SK-N-SH (cell line): ENCODE data around the gene ACP3. TPM values are rescaled to one million over a fixed set of nuclear protein-coding genes. Genes with fewer than 3 reads are reported as not detected.

ENCODE experiments used
- CTCF ChIA-PET: fragments of 300-600, 350-600 bp; formaldehyde crosslinking; extraction: SDS; loops from one replicate; lab custom pipeline; 2021; lab: Yijun Ruan, JAX
- POLR2A ChIA-PET: fragments of 350-600 bp; sonication (Branson Sonifier 250); formaldehyde crosslinking; extraction: SDS; loops from one replicate; lab custom pipeline; 2020; ENCODE audit warnings: antibody characterized with exemption, inconsistent platforms; lab: Yijun Ruan, JAX
- DNase-seq: peaks from one replicate; pipeline ENCODE4 v3.0.0; 2012
- H2AFZ ChIP-seq: fragments of 200-600 bp; sonication (generic); 2 replicates; pipeline ENCODE4 v1.8.1; 2016; ENCODE audit warnings: antibody characterized with exemption, mild to moderate bottlenecking, low read depth
- H3F3A ChIP-seq: fragments of 200-600 bp; sonication (generic); replicated peaks from 2 replicates; pipeline ENCODE3; 2016; ENCODE audit warnings: antibody characterized with exemption, mild to moderate bottlenecking; ENCODE audit not compliant: insufficient read depth
- H3K27ac ChIP-seq, 2 experiments: fragments of 200-500 bp in 1 of 2; fragments of 200-600 bp in 1 of 2; sonication (Bioruptor generic) in 1 of 2; sonication (generic), shearing (Covaris generic) in 1 of 2; 2 replicates each; pipeline versions ENCODE4 v1.5.1 to v1.6.1; 2014 to 2016; ENCODE audit warnings: low read depth in 2 of 2, inconsistent platforms in 1 of 2, low read length in 1 of 2, mild to moderate bottlenecking in 1 of 2, mixed read lengths in 1 of 2
- H3K27me3 ChIP-seq: fragments of 200-600 bp; sonication (generic), shearing (Covaris generic); 2 replicates; pipeline ENCODE4 v1.6.1; 2016; ENCODE audit warnings: mixed run types; ENCODE audit not compliant: insufficient read depth
- H3K36me3 ChIP-seq, 2 experiments: fragments of 200-500 bp in 1 of 2; fragments of 200-600 bp in 1 of 2; sonication (Bioruptor generic) in 1 of 2; sonication (generic) in 1 of 2; replicated peaks in 1 of 2; 2 replicates each; pipeline versions ENCODE3 to v1.5.1; 2014 to 2016; ENCODE audit warnings: low read length in 1 of 2, mild to moderate bottlenecking in 1 of 2; ENCODE audit not compliant: insufficient read depth in 2 of 2, control insufficient read depth in 1 of 2
- H3K4me1 ChIP-seq, 2 experiments: fragments of 200-500 bp in 1 of 2; fragments of 200-600 bp in 1 of 2; sonication (Bioruptor generic) in 1 of 2; sonication (generic), shearing (Covaris generic) in 1 of 2; 2 replicates each; pipeline versions ENCODE4 v1.5.1 to v1.6.1; 2014 to 2016; ENCODE audit warnings: low read depth in 1 of 2, low read length in 1 of 2, mixed run types in 1 of 2; ENCODE audit not compliant: insufficient read depth in 2 of 2, control insufficient read depth in 1 of 2
- H3K4me2 ChIP-seq: fragments of 200-600 bp; sonication (generic), shearing (Covaris generic); 2 replicates; pipeline ENCODE4 v1.6.1; 2017; ENCODE audit warnings: mixed run types
- H3K4me3 ChIP-seq, 2 experiments: fragments of 200-500 bp in 1 of 2; fragments of 200-600 bp in 1 of 2; sonication (Bioruptor generic) in 1 of 2; sonication (generic), shearing (Covaris generic) in 1 of 2; 2 replicates each; pipeline versions ENCODE4 v1.5.1 to v1.8.1; 2014 to 2016; ENCODE audit warnings: low read depth in 2 of 2, inconsistent platforms in 1 of 2, low read length in 1 of 2, mild to moderate bottlenecking in 1 of 2, mixed read lengths in 1 of 2, moderate library complexity in 1 of 2
- H3K79me2 ChIP-seq: fragments of 200-600 bp; sonication (generic); 2 replicates; pipeline ENCODE4 v1.8.1; 2017; ENCODE audit warnings: mild to moderate bottlenecking; ENCODE audit not compliant: insufficient read depth
- H3K9ac ChIP-seq: fragments of 200-600 bp; sonication (generic); 2 replicates; pipeline ENCODE4 v1.6.1; 2017; ENCODE audit warnings: mixed run types
- H3K9me2 ChIP-seq: fragments of 200-600 bp; sonication (generic); 2 replicates; pipeline ENCODE4 v1.6.1; 2017; ENCODE audit warnings: mixed run types
- H3K9me3 ChIP-seq: fragments of 200-600 bp; sonication (generic); 2 replicates; pipeline ENCODE4 v1.6.1; 2017; ENCODE audit warnings: mixed run types, mild to moderate bottlenecking, moderate library complexity
- H4K20me1 ChIP-seq: fragments of 200-600 bp; sonication (generic); 2 replicates; pipeline ENCODE4 v1.6.1; 2017; ENCODE audit warnings: mild to moderate bottlenecking, mixed run types; ENCODE audit not compliant: insufficient read depth
- CHD2 ChIP-seq: fragments of 150-350 bp; IDR thresholded peaks from 2 replicates; pipeline ENCODE4 v1.6.1; 2018; ENCODE audit warnings: low read length; ENCODE audit not compliant: partially characterized antibody
- ELF1 ChIP-seq: IDR thresholded peaks from 2 replicates; pipeline ENCODE4 v1.4.0; 2012
- EZH2phosphoT487 ChIP-seq: fragments of 200-600 bp; sonication (generic); IDR thresholded peaks from 2 replicates; pipeline ENCODE4 v1.6.1; 2017; ENCODE audit warnings: low read depth, mixed run types, mild to moderate bottlenecking, antibody characterized with exemption, moderate library complexity, borderline replicate concordance
- FOXM1 ChIP-seq: IDR thresholded peaks from 2 replicates; pipeline ENCODE4 v1.4.0; 2012; ENCODE audit warnings: low read depth, mild to moderate bottlenecking
- GABPA ChIP-seq: IDR thresholded peaks from 2 replicates; pipeline ENCODE4 v1.4.0; 2012; ENCODE audit warnings: low read depth, mild to moderate bottlenecking
- JUND ChIP-seq: IDR thresholded peaks from 2 replicates; pipeline ENCODE4 v1.4.0; 2012
- MAX ChIP-seq: IDR thresholded peaks from 2 replicates; pipeline ENCODE4 v1.4.0; 2012; ENCODE audit warnings: low read depth
- MXI1 ChIP-seq: IDR thresholded peaks from 2 replicates; pipeline ENCODE4 v1.6.1; 2012; ENCODE audit warnings: mild to moderate bottlenecking, low read depth, low read length, improper control_type of control experiment
- NFIC ChIP-seq: IDR thresholded peaks from 2 replicates; pipeline ENCODE4 v1.4.0; 2012; ENCODE audit warnings: borderline replicate concordance
- RCOR1 ChIP-seq: fragments of 150-350 bp; IDR thresholded peaks from 2 replicates; pipeline ENCODE4 v1.6.1; 2017; ENCODE audit warnings: antibody characterized with exemption, low read length
- RFX5 ChIP-seq: IDR thresholded peaks from 2 replicates; pipeline ENCODE4 v1.6.1; 2012; ENCODE audit warnings: mild to moderate bottlenecking, improper control_type of control experiment, low read length
- SMC3 ChIP-seq: IDR thresholded peaks from 2 replicates; pipeline ENCODE4 v1.6.1; 2012; ENCODE audit warnings: low read depth, low read length, improper control_type of control experiment
- TAF1 ChIP-seq: IDR thresholded peaks from 2 replicates; pipeline ENCODE4 v1.6.1; 2012; ENCODE audit warnings: low read depth, mild to moderate bottlenecking, low read length, moderate library complexity, borderline replicate concordance
- TCF12 ChIP-seq: IDR thresholded peaks from 2 replicates; pipeline ENCODE4 v1.4.0; 2012
- TEAD4 ChIP-seq: IDR thresholded peaks from 2 replicates; pipeline ENCODE4 v1.4.0; 2012; ENCODE audit warnings: mild to moderate bottlenecking, borderline replicate concordance; ENCODE audit not compliant: insufficient read depth
- USF2 ChIP-seq: fragments of 150-350 bp; IDR thresholded peaks from 2 replicates; pipeline ENCODE4 v1.6.1; 2017; ENCODE audit warnings: antibody characterized with exemption, low read length, low read depth, borderline replicate concordance
- WGBS: methylation state at CpG from one replicate; pipeline ENCODE4 v1.1.6; 2017; ENCODE audit warnings: low lambda C conversion rate; 5-methylcytosine and 5-hydroxymethylcytosine counted together
- polyA plus RNA-seq, 3 experiments: library from polyadenylated mRNA; depleted of rRNA; stranded (reverse); fragments of >200 nt; gene quantifications; 2 replicates each; pipeline ENCODE4 v1.2.3, GENCODE V29; 2012
- TF ChIP-seq, protein P1 (sequence below): fragments of 150-350 bp; IDR thresholded peaks from 2 replicates; pipeline ENCODE4 v1.6.1; 2016; ENCODE audit warnings: mild to moderate bottlenecking, low read depth, low read length
- TF ChIP-seq, protein P2 (sequence below): IDR thresholded peaks from 2 replicates; pipeline ENCODE4; 2012
- TF ChIP-seq, protein P3 (sequence below): fragments of 200-600 bp; sonication (generic); IDR thresholded peaks from 2 replicates; pipeline ENCODE4 v1.6.1; 2017; ENCODE audit warnings: antibody characterized with exemption, mild to moderate bottlenecking, moderate library complexity
- TF ChIP-seq, protein P4 (sequence below): IDR thresholded peaks from 2 replicates; pipeline ENCODE4 v1.4.0; 2012; ENCODE audit warnings: low read depth, borderline replicate concordance

Gene ACP3
- polyA plus RNA-seq, 1 of the 3 experiments (the other 2 are of a cell fraction), result 0.30 TPM

- DNase-seq, result no peak
- H3K4me1 ChIP-seq, result no peaks in the 10 kb centered on the region
- no peak overlapping the region for H3K4me3 ChIP-seq
- POLR2A ChIA-PET, result no interaction called here
- TF ChIP-seq SMC3 (no peak), MXI1 (no peak), TEAD4 (no peak), EZH2phosphoT487 (no peak), RCOR1 (no peak), GABPA (no peak), JUND (no peak), CHD2 (no peak), USF2 (no peak), TAF1 (no peak), RFX5 (no peak), MAX (no peak), NFIC (no peak), TCF12 (no peak), FOXM1 (no peak), ELF1 (no peak)
- TF ChIP-seq, protein P1, sequence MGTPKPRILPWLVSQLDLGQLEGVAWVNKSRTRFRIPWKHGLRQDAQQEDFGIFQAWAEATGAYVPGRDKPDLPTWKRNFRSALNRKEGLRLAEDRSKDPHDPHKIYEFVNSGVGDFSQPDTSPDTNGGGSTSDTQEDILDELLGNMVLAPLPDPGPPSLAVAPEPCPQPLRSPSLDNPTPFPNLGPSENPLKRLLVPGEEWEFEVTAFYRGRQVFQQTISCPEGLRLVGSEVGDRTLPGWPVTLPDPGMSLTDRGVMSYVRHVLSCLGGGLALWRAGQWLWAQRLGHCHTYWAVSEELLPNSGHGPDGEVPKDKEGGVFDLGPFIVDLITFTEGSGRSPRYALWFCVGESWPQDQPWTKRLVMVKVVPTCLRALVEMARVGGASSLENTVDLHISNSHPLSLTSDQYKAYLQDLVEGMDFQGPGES, result no peak
- TF ChIP-seq, protein P2, sequence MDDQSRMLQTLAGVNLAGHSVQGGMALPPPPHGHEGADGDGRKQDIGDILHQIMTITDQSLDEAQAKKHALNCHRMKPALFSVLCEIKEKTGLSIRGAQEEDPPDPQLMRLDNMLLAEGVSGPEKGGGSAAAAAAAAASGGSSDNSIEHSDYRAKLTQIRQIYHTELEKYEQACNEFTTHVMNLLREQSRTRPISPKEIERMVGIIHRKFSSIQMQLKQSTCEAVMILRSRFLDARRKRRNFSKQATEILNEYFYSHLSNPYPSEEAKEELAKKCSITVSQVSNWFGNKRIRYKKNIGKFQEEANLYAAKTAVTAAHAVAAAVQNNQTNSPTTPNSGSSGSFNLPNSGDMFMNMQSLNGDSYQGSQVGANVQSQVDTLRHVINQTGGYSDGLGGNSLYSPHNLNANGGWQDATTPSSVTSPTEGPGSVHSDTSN, result no peak
- TF ChIP-seq, protein P3, sequence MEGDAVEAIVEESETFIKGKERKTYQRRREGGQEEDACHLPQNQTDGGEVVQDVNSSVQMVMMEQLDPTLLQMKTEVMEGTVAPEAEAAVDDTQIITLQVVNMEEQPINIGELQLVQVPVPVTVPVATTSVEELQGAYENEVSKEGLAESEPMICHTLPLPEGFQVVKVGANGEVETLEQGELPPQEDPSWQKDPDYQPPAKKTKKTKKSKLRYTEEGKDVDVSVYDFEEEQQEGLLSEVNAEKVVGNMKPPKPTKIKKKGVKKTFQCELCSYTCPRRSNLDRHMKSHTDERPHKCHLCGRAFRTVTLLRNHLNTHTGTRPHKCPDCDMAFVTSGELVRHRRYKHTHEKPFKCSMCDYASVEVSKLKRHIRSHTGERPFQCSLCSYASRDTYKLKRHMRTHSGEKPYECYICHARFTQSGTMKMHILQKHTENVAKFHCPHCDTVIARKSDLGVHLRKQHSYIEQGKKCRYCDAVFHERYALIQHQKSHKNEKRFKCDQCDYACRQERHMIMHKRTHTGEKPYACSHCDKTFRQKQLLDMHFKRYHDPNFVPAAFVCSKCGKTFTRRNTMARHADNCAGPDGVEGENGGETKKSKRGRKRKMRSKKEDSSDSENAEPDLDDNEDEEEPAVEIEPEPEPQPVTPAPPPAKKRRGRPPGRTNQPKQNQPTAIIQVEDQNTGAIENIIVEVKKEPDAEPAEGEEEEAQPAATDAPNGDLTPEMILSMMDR, result no peak
- TF ChIP-seq, protein P4, sequence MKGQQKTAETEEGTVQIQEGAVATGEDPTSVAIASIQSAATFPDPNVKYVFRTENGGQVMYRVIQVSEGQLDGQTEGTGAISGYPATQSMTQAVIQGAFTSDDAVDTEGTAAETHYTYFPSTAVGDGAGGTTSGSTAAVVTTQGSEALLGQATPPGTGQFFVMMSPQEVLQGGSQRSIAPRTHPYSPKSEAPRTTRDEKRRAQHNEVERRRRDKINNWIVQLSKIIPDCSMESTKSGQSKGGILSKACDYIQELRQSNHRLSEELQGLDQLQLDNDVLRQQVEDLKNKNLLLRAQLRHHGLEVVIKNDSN, result no peak
- TF ChIP-seq, all 33 proteins: peak for 0
- no peak overlapping the region for H2AFZ ChIP-seq
- no peaks in the 10 kb centered on the region for H3K9me2 ChIP-seq
- no peaks in the 10 kb centered on the region for H4K20me1 ChIP-seq
- H3K36me3 ChIP-seq, result no peaks in the 10 kb centered on the region
- H3K27me3 ChIP-seq, result peaks cover 6% of the 10 kb centered on the region; the same call in 1 of the 2 replicates
- no peaks in the 10 kb centered on the region for H3K79me2 ChIP-seq
- H3K9ac ChIP-seq, result no peak overlapping the region
- no peaks in the 10 kb centered on the region for H3K9me3 ChIP-seq
- CTCF ChIA-PET, result interaction anchor here (1.0 to 19.3 kb wide), 23 partner anchors 8 to 1309 kb away, joined by 3 to 383 read pairs (median 9); partner anchors contain the start of gene ACP3
- H3F3A ChIP-seq, result no peaks in the 10 kb centered on the region
- no peak overlapping the region for H3K27ac ChIP-seq
- 74% methylated on average over 2 of the region's 2 CpGs for WGBS
- H3K4me2 ChIP-seq, result no peak overlapping the region
Observed at GRCh38 chr3:132341746-132342145, 24.5 kb downstream of the ACP3 start.
